Loucy (cell line): ENCODE measurements around the gene STIMATE.

Source experiments
- EZH2phosphoT487 ChIP-seq: fragments of 200-600 bp; IDR thresholded peaks from 2 replicates; pipeline ENCODE4 v1.6.1; 2018; ENCODE audit warnings: antibody characterized with exemption, mild to moderate bottlenecking, moderate library complexity, borderline replicate concordance
- TF ChIP-seq, protein P1 (sequence below): fragments of 200-600 bp; sonication (generic); conservative IDR thresholded peaks from 2 replicates; pipeline ENCODE4 v1.5.1; 2014; ENCODE audit warnings: mild to moderate bottlenecking, antibody characterized with exemption, low read length

DNA sequence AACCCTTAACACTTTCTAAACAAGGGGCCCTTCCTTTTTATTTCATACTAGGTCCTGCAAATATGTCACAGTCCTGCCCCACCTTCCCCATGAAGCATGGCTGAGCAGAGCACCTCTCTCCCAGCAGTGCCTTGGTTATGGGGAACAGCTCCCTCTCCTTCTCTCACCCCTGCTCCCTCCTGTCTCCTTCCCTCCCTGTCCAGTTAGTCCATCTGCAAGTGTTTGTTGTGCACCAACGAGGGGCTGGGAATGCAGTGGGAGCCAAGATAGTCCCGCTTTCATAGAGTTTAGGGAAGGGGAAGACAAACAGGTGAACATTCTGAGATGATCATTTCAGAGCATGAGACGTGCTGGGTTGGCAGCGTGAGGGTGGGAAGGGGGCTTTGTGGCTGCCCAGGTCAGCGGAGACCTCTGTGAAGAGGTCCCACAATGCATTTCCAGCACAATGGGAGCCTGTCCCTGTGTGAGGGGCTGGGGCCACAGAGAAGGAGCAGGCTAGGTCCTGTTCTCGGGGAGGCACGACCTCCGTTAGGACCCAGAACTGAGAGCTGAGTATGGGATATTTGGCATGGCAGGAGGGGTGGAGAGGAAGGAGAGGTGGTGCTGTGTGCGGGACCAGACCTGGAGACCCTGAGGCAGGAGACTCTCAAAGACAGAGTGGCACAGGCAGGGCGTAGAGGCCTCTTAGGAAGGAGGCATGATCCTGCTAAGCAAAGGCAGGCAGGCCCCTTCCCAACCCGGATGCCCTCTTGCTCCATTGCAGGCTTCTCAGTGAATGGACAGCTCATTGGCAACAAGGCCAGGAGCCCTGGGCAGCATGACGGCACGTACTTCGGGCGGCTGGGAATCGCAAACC lies 108.2 kb downstream of the STIMATE start:
- TF ChIP-seq, protein P1, sequence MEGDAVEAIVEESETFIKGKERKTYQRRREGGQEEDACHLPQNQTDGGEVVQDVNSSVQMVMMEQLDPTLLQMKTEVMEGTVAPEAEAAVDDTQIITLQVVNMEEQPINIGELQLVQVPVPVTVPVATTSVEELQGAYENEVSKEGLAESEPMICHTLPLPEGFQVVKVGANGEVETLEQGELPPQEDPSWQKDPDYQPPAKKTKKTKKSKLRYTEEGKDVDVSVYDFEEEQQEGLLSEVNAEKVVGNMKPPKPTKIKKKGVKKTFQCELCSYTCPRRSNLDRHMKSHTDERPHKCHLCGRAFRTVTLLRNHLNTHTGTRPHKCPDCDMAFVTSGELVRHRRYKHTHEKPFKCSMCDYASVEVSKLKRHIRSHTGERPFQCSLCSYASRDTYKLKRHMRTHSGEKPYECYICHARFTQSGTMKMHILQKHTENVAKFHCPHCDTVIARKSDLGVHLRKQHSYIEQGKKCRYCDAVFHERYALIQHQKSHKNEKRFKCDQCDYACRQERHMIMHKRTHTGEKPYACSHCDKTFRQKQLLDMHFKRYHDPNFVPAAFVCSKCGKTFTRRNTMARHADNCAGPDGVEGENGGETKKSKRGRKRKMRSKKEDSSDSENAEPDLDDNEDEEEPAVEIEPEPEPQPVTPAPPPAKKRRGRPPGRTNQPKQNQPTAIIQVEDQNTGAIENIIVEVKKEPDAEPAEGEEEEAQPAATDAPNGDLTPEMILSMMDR, result no peak
- no peak for TF ChIP-seq EZH2phosphoT487
